GM12891 (cell line): ENCODE results near the gene CABLES2.

Experiments used
- POLR2A ChIP-seq: IDR thresholded peaks from 2 replicates; pipeline ENCODE4 v1.6.1; 2011; ENCODE audit warnings: low read depth, low read length, control low read depth
- POLR2AphosphoS5 ChIP-seq: IDR thresholded peaks from 2 replicates; pipeline ENCODE4 v1.6.1; 2011; ENCODE audit warnings: low read depth, low read length, control low read depth
- POU2F2 ChIP-seq: IDR thresholded peaks from 2 replicates; pipeline ENCODE4 v1.6.1; 2011; ENCODE audit warnings: low read depth, mild to moderate bottlenecking, control low read depth, low read length, moderate library complexity
- SPI1 ChIP-seq: IDR thresholded peaks from 2 replicates; pipeline ENCODE4 v1.6.1; 2011; ENCODE audit warnings: low read depth, low read length, control low read depth
- TAF1 ChIP-seq: IDR thresholded peaks from 2 replicates; pipeline ENCODE4 v1.6.1; 2011; ENCODE audit warnings: low read depth, low read length, control low read depth

DNA sequence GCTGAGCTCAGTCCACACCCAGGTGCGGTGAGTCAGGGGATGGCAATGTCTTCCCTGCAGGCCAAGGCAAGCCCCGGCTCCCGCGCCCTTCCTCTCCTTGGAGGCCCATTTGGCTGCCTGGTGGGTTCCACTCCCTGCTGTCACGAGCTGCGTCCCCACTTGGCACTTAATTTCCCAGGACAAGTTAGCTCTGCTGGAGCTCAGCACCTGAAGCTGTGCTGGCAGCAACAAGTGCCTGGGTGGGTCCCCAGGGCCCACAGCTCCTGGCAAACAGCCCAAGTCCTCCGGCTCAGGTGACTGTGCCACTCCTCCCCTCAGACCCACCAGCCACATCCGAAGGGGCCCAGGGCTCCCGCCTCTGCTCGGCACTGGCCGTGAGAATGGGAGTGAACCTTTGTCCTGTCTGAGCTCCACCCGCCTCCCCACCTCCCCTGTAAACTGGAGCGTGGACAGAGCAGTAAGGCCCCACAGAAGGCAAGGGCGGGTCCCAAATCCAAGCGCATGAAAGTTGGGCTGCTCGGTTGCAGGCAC lies 56.9 kb downstream of the CABLES2 start:
- TF ChIP-seq POLR2AphosphoS5 = no peak
- TF ChIP-seq POLR2A = no peak
- TF ChIP-seq POU2F2 = no peak
- no peak for TF ChIP-seq SPI1
- no peak for TF ChIP-seq TAF1
